HG02588 (cell line): Measurements from ENCODE around the gene MACROD2.
"Not testable (repeated sequence)": the region's sequence is repeated elsewhere in the genome, so short reads cannot be mapped to it uniquely, and the experiment has no call there.

Experiments used
- ATAC-seq: cut with Tn5 transposase; IDR thresholded peaks from one replicate; pipeline ENCODE4 v1.9.1; 2021; ENCODE audit warnings: mild to moderate bottlenecking, moderate library complexity; ENCODE audit not compliant: unreplicated experiment

The MACROD2 gene

DNA sequence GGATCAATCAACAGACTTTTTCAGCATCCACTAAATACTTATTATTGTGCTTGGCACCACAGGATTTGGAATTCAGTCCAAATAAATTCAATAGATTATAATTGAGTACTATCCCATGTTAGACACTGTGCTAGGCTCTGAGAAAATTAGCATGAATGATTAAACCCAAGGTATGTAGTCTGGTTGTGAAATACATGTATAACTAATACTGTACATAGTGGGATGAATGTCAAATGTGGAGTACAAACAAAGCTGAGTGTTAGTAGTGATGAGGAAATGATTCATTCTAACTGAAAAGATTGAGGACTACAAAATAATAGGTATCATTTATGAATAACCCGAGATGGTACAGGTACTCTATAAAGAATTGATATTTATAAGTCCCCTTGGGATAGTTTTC lies 454.0 kb downstream of the MACROD2 start:
- ATAC-seq = no peak

DNA sequence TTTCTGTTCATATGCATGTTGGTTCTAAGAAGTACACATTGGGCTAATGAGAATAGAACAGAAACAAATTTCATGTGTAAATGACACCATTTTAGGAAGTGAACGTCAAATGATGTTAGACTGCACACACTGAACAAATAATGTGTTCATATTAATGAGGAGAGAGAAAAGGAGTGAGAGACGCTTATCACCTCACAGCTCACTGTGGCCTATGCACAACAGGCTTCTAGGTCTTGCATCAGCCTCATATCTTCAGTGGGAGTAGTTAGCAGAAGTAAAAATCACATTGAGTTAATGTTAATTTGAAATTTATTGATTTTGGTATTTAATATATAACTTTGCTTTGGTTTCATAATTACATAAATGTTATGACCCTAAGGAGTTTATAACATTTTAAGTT lies 454.9 kb downstream of the MACROD2 start:
- ATAC-seq = no peak

GRCh38 chr20:14451458-14451857 lies 456.1 kb downstream of the MACROD2 start:
- ATAC-seq = no peak

- ATAC-seq = no peak
Measured at GRCh38 chr20:14453259-14453658, 457.9 kb downstream of the MACROD2 start.

DNA sequence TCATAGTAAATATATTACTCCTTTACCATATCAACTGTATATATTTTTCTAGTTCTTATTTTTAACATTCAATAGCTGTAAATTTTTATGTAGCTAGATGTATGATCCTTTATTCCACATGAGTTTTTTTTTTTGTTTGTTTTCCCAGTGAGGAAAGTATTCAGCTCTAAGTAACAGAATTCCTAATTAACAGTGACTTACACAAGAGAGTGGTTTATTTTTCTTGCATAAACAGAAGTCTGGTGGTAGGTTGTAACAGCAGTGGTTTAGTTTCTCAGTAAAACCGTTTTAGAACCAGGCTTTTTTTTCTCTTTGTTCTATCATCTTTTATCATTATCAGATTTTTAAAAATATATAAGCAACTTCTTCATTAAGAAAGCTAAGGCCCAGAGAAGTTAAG lies 459.0 kb downstream of the MACROD2 start:
- ATAC-seq = no peak

- ATAC-seq = not testable (repeated sequence)
Measured at GRCh38 chr20:14467104-14467827, 471.9 kb downstream of the MACROD2 start.

- no peak for ATAC-seq
Measured at GRCh38 chr20:14470231-14470899, 475.0 kb downstream of the MACROD2 start.

DNA sequence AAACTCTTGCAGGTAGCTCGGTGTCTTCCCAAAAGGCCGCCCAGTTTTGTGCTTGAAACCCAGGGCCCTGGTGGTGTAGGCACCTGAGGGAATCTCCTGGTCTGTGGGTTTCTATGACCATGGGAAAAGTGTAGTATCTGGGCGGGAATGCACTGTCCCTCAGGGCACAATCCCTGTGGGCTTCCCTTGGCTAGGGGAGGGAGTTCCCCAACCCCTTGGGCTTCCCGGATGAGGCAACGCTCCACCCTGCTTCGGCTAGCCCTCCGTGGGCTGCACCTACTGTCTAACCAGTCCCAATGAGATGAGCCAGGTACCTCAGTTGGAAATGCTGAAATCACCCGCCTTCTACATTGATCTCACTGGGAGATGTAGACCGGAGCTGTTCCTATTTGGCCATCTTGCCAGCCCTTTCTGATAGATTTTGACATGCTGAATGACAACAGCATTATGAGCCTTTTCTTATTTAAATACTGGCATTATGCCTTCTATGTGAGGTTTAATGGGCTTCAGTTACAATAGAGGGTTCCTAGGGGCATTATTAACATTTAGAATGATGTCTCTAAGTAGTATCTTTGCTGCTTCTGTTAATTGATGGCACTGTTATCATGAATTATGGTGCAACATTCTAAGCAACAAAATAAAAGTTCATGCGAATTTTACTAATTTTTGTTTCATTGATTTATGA lies 475.8 kb downstream of the MACROD2 start:
- ATAC-seq = no peak

GRCh38 chr20:14477125-14477524 lies 481.8 kb downstream of the MACROD2 start:
- ATAC-seq = no peak

DNA sequence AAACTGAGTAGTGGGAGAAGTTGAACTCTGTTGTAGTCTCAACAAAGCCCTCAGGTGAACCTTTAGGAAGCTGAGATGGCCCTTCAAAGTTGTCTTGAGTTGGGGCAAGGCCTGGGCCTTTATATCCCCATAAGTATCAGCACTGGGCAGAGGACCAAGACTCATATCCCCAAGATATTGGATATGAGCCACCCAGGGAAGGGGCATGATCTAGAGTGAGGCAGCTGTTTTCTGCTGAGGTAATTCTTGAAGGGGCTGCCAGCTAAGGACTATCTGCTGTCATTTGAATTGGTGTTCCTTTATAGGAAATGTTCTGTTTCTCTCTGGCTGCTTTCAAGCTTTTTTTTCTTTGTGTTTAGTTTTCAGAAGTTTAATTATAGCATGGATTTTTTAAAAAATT lies 482.8 kb downstream of the MACROD2 start:
- ATAC-seq = no peak

- ATAC-seq = no peak
Measured at GRCh38 chr20:14481863-14482262, 486.5 kb downstream of the MACROD2 start.

DNA sequence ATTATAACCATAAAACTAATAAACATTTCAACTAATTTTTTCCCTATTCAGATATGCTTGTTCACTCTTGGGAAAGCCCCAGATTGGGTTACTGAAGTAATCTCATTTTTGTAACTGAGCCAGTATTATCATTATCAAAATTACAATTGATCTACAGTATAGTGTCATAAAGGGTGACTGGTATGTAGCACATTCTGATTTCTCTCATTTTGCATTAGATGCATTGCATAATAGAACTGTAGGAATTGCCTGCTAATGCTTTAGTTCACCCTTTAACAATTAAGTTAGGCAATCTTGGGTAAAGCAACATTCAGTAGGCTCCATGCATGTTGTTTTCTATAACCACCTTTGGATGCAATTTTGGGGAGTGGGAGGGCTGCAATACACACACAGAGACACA lies 492.9 kb downstream of the MACROD2 start:
- ATAC-seq = no peak

DNA sequence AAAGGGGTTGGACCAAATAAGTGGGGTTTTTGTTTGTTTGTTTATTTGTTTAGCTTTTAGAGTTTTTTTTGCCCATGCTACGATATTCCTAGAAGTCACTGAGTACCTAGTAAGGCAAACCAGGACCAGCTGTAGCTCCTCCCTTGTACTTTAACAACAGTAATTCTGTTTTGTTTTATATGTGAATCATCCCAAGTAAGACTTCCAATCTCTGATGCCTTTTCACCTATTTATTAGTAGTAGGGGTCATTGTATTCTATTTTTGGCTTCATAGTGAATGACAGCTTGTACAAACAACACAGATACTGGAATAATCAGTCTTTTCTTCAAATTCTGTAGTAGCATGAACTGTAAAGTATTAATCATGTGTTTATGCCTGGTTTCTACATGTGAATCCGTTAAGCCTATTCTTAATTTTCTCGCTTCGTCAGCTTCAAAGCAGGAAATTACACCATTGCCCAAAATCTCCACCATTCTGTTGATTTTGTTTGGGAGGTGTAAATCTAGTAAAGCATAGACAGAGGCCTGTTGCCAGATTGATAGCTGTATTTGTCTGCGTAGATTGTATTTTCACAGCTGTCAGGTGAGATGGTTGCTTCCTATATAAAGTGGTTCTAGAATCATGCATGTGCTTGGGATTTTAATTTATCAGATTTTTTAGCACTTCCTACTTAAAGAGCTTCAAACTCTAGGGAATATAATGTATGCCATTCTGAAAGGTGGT lies 493.6 kb downstream of the MACROD2 start:
- ATAC-seq = no peak

DNA sequence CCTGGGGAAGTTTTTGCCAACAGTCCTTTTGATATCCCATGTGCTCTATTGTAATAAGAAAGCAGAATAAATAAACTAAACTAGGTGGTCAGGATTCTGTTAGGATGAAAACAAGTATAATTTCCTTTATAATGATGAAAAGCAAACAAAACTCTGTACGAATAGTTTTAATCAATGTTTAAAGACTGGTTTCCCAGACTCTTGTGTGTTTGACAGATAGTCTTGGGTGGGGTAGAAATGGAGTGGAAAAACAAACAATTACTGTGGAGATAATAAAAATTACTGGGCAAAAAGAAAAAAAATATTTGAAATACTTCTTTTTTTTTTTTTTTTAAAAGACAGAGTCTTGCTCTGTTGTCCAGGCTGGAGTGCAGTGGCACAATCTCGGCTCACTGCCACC lies 494.2 kb downstream of the MACROD2 start:
- no peak for ATAC-seq

DNA sequence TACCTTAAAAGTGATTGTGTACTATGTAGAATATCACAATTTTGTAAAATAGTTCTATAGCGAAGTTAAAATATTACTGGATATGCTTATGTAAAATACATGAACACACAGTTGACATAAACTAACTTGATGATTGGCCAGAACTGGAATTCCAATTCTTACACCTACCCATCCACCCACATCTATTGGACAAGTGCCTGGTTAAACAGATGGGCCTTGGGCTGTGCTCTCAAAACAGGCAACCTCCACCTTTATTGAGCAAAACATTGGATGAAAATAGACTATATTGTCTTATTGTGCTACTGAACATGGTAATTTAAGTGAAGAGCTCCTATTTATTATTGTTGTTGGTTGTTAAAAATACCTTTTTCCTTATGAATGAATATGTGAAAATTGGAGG lies 496.1 kb downstream of the MACROD2 start:
- no peak for ATAC-seq

DNA sequence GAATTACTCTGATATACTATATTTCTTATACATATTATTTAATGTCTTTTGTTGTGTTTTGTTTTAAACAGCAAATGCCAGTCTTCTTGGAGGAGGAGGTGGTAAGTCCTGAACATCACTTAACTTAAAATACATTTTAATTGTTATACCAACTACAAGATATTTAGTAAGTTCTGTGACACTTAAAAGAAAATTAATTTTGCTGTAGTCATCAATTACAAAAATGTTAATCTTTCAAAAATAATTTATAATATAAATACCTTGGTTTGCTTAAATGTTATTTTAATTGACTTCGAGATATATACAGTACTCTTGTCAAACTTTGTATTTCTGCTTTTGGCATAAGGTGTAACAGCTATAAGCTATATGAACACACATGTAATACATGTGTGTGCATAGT lies 498.1 kb downstream of the MACROD2 start:
- ATAC-seq = no peak

DNA sequence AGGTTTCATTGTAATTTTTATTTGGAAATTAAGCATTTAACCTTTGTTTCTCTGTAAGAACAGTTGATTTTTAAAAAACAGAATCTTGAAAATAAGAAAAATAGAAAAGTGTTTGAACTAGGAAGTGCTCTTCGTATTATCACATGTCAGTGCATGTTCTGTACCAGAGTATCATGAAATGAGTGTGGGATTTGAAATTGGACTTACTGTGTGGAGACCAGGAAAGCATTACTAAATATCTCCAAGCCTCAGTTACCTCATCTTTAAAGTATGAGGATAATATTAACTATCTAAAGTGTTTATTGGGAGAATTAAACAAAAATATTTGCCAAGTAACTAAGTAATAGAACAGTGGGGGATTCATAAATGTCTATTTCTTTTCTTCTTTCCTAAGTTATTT lies 499.0 kb downstream of the MACROD2 start:
- no peak for ATAC-seq

GRCh38 chr20:14495066-14495465 lies 499.8 kb downstream of the MACROD2 start:
- ATAC-seq = no peak

DNA sequence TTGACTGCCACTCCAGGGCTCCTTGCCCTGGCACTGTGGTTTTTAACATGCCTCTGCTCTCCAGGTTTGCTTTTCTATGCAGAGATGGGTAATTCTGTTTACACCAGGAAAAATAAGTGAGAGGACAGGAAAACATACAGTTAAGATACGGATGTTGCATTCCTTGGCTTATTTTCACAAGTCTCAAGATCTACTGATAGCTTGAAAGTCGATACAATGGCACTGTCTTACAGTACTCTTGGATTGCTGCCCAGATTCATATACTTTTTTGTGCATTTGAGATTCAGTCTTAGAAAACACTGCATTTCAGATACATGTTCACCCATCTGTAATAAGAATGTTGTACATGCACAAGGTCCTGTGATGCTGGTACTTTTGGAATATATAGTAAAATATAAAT lies 501.7 kb downstream of the MACROD2 start:
- ATAC-seq = no peak

- no peak for ATAC-seq
Measured at GRCh38 chr20:14498772-14499171, 503.5 kb downstream of the MACROD2 start.

- ATAC-seq = no peak
Measured at GRCh38 chr20:14505476-14505875, 510.2 kb downstream of the MACROD2 start.
